ENCODE measurements around the gene CFAP119. TPM values are rescaled to one million over a fixed set of nuclear protein-coding genes. Genes with fewer than 3 reads are reported as not detected.

Gene CFAP119
- total and polyA plus RNA-seq, 9 of the 15 experiments (the other 6 are each of a cell fraction or from before 2014, with no cell fraction given): 5.5 to 33.7 (median 9.6) TPM

- TF ChIP-seq ATF4 (CRISPR knock-in tag; IDR thresholded peaks at IDR 0.05): peak; percentile 30; the same call in 1 of the 2 replicates
- TF ChIP-seq ATF7 (IDR thresholded peaks at IDR 0.05): peak; percentile 80; the same call in 1 of the 2 replicates
- TF ChIP-seq HMGN3 (IDR thresholded peaks at IDR 0.05; ENCODE audit: borderline replicate concordance, extremely low read depth, insufficient read length, low read depth, low read length): peak; percentile 22
- TF ChIP-seq PHF20 (IDR thresholded peaks at IDR 0.05; ENCODE audit: partially characterized antibody): peak; percentile 44
- TF ChIP-seq MAX (CRISPR knock-in tag; IDR thresholded peaks at IDR 0.05): peak; percentile 40
- no peak for TF ChIP-seq BDP1 (IDR thresholded peaks at IDR 0.05; ENCODE audit: insufficient read depth, insufficient read length)
- TF ChIP-seq KDM4B (IDR thresholded peaks at IDR 0.05; ENCODE audit: borderline replicate concordance in 2 of 2, low read depth in 1 of 2): no peak
- no peak for TF ChIP-seq ARHGAP35 (IDR thresholded peaks at IDR 0.05; ENCODE audit: partially characterized antibody)
- TF ChIP-seq THAP12 (CRISPR knock-in tag; IDR thresholded peaks at IDR 0.05): no peak
- no peak for TF ChIP-seq CREB5 (CRISPR knock-in tag; IDR thresholded peaks at IDR 0.05)
- TF ChIP-seq BRCA1 (IDR thresholded peaks at IDR 0.05): no peak
- no peak for TF ChIP-seq BRCA1 (CRISPR knock-in tag; IDR thresholded peaks at IDR 0.05)
- no peak for TF ChIP-seq GTF2A2 (tag; IDR thresholded peaks at IDR 0.05)
- TF ChIP-seq TAF7 (tag; IDR thresholded peaks at IDR 0.05): peak; percentile 86
- peak; percentile 17; the same call in 1 of the 2 replicates for TF ChIP-seq RB1 (IDR thresholded peaks at IDR 0.05; ENCODE audit: low read depth)
- peak; percentile 69 for TF ChIP-seq TFAP4 (CRISPR knock-in tag; IDR thresholded peaks at IDR 0.05; ENCODE audit: borderline replicate concordance)
- no peak for TF ChIP-seq MEF2D (tag; conservative IDR thresholded peaks at IDR 0.05; ENCODE audit: low read depth)
- peak; percentile 85; the same call in 1 of the 2 replicates for TF ChIP-seq CC2D1A (IDR thresholded peaks at IDR 0.05)
- TF ChIP-seq ETS1 (conservative IDR thresholded peaks at IDR 0.05; ENCODE audit: control insufficient read depth, low read depth, low read length): peak; percentile 27
Measured at GRCh38 chr16:30761928-30762902, at the start of gene CFAP119, which contains the start of gene RNF40 (continued).

All from K562 (cell line).